ENCODE results near the gene LSR.

- TF ChIP-seq CTCF (IDR thresholded peaks at IDR 0.05) (no peak), POLR2A (IDR thresholded peaks at IDR 0.05) (no peak), POLR2AphosphoS5 (IDR thresholded peaks at IDR 0.05) (no peak)
These were observed 67.8 kb downstream of the LSR start for GRCh38 chr19:35316560-35316959.
